Measurements from ENCODE around the gene WWC2.

DNA sequence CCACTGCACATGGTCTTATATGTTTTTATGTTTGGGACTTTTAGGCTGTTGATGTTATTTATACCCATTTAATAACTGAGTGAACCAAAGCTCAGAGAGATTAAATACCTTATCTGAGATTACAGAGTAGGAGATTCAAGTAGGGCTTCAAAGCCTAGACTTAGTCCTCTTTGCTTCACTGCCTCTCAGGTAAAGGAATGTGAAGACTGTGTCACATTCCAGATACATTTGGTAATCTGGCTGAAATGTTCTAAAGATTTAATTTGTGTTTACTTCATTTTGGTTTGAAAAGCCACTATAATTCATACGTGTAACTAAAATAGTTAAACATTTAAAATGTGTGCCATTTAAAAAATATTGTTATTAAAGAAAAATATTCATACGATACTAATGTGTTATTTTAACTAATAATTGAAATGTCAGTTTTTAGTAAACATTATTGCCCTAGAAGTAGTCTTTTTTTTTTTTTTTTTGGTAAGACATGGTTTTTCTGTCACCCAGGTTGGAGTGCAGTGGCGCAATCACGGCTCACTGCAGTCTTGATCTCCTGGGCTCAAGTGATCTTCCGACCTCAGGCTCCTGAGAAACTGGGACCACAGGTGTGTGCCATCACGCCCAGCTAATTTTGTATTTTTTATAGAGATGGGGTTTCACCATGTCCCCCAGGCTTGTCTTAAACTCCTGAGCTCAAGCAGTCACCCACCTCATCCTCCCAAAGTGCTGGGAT lies 54.3 kb downstream of the WWC2 start:
- no peak for TF ChIP-seq EZH2phosphoT487 (IDR thresholded peaks at IDR 0.05; ENCODE audit: insufficient read depth, low read depth)
- TF ChIP-seq EZH2 (IDR thresholded peaks at IDR 0.05; ENCODE audit: insufficient read depth, poor library complexity, severe bottlenecking) = no peak
